ENCODE results near the gene ZNF48.
A peak's percentile ranks its signal among the peaks of the same experiment; 100 is the strongest.
"Not testable (repeated sequence)": the region's sequence is repeated elsewhere in the genome, so short reads cannot be mapped to it uniquely, and the experiment has no call there.

Gene ZNF48

DNA sequence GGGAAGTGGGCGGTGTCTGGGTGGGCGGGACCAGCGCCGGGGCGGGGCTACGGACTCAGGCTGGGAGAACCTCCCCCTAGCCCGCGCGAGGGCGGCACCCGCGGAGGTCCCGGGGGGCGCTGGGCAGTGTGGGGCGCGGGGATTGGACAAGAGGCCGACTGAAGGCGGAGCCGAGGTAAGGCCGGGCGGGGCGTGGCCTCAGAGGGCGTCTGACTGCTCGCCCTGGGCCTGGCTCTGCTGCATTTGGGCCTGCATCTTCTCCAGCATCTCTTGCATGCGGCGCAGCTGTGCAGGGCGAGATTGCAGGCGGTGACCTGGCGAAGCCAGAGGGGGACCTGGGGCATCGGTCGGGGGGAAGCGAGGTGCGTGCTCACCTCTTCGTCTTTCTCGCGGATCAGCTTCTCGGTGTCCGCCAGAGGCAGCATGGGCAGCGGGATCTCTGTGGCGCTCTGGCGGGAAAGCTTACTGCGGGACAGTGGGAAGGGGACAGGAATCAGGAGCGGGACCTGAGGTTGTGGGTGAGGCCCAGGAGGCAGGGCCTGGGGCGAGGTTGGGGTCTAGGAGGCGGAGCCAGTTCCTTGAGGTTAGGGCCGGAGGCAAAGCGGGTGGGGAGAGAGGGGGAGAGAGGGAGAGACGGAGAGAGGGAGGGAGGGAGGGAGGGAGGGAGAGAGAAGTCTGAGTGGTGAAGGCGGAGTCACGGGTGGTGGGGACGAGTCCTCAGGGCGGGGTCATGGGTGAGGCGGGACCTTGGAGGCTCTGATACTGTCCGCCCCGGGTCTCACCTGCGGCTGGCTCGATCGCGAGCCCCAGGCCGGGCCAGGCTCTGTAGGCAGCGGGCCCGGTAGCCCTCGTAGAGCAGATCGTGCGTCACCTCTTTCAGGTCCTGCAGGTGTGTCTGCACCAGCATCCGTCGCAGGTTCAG lies 16.7 kb upstream of the ZNF48 start:
- peak; percentile 48 for DNase-seq

DNA sequence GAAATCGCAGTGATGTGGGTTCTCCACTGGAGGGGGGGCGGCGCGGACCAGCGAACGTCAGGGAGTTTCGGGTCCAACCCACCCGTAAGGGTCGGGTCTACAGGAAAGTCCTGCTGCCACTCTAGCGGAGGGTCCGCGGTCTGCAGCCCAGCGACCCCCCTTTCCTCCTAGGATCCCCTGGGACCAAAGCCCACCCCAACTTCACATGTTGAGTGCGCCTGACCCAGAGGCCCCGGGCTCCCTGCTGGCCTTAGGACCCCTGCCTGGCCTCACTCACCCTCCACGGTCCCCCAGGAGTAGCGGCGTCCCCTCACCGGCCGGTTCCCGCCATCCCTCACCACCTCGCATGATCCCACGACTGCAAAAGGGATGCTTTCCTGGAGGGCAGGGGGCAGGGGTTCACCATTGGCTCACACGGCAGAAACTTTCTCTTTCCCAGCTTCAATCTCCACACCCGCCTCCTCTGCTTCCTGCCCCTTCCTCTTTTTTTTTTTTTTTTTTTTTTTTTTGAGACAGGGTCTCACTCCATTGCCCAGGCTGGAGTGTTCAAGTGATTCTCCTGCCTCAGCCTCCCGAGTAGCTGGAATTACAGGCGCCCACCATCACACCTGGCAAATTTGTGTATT lies 15.9 kb upstream of the ZNF48 start:
- no peak for DNase-seq

DNA sequence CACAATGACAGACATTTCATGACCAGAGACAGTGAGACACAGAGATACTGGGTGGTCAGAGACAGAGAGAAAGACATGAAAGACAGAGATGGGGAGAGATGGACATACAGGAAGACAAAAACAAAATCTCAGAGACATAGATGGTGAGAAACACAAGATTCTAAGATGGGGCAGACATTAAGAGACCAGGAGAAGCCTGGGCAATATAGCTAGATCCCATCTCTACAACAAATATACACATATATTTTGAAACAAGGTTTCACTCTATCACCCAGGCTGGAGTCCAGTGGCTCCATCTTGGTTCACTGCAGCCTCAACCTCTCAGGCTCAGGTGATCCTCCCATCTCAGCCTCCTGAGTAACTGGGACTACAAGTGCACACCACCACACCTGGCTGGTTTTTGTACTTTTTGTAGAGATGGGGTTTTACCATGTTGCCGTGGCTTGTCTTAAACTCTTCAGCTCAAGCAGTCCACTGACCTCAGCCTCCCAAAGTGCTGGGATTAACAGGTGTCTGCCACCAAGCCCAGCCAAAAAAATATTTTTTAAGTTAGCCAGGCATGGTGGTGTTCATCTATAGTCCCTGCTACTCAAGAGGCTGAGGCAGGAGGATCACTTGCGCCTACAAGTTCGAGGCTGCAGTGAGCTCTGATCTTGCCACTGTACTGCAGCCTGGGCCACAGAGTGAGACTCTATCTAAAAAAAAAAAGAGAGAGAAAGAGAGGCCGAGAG lies 15.0 kb upstream of the ZNF48 start:
- DNase-seq, result no peak

DNA sequence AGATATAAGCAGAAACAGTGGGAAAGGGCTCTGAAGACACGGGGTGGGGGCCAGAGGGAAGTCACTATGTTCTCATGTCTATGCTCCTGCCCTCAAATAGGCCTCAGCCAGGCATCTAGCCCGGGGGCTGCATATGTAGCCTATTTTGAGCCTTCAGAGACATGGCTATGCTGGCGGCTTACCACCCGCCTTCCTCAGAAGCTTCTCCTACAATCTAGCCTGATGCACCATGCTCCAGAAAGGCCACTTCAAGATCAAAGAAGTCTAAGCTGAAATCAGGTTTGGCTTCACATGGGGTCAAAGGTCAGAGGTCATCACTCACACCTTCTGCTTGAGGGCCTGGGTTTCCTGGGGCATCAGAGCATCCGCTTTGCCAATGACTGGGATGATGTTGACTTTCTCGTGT lies 14.4 kb upstream of the ZNF48 start:
- no peak for DNase-seq

DNA sequence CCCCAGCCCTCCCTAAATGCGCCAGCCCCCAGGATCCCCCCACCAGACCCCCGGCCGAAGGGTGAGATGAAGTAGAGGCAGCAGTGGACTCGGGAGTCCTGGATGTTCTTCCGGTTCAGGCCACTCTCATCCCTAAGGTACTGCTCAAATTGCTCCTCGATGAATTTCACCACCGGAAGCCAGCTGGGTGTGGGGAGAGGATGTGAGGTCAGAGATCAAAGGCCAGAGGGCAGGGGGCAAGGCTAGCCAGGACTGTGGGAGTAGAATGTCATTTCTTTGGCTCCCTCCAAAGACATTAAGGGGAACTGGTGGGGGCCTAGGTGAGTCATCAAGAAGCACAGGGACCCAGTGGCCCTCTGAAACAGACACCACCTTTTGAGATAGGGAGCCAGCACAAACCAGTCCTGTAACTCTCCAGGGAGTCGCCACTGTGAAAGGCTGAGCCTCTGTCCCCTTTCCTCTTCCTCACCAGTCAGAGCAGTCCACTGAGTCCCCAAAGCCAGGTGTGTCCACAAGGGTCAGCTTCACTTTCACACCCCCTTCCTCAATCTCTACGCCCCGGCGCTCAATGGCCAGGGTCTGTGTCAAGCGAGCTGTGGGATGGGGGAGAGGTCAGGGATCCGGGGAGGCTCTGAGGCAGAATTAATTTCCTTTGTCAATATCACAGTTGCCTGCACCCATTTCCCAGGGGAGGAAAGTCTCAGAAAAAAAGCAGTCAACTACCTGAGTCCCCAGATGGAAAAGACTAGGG lies 13.8 kb upstream of the ZNF48 start:
- DNase-seq, result no peak

DNA sequence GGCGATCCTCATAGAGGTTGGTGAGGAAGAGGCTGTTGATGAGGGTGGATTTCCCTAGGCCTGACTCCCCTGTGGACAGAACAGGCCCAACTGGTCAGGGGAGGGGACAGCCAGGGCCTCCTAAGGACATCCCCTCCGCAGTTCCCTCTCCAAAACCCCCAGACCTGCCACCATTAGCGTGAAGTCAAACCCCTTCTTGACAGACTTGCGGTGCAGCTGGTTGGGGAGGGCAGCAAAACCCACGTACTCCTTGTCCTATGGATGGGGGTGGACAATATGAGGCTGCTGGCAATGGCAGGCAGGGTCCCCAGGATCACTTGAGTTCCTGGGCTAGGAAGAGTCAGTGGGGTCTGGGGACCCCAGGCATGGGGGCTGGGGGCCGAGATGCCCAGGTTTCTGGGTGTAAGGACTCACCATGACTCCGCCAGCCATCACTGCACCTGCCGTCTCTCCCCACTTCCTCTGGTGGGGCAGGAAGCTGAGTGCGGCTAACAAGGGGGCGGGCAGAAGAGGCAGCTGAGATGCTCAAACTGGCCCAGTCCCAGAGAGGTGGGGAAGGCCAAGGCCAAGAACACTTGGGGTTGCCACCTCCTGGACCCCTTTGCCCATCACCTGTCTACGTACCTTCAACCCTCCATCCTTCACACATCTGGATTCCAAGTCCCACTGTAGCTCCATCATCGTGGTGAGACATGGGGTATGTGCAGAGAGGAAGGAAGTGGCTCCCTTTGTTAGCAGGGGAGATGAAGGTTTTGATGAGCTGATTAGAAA lies 12.9 kb upstream of the ZNF48 start, which contains the start of gene SEPTIN1:
SEPTIN1 (minus strand) TSS at position 451 of the 771 bp plus-strand sequence; CDS start at position 432, 19 bp downstream.
- DNase-seq, result no peak

DNA sequence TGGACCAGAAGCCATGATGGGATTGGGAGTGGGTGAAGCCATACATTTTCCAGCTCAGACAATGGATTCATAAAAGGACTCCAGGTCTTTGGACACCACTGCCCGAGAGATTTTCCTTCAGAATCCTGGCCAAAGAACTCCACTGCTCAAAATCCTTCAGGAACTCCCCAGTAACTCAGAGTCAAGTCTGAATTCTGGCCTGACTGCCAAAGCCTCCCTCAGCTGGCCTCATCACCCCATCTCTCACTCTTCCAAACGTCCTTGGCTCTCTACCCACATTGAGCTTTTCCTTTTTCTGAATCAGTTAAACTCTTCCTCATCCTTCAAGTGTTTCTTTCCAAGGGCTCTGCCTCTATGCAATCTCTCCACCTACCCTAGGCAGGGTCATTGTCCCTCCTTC lies 11.7 kb upstream of the ZNF48 start:
- DNase-seq, result no peak

DNA sequence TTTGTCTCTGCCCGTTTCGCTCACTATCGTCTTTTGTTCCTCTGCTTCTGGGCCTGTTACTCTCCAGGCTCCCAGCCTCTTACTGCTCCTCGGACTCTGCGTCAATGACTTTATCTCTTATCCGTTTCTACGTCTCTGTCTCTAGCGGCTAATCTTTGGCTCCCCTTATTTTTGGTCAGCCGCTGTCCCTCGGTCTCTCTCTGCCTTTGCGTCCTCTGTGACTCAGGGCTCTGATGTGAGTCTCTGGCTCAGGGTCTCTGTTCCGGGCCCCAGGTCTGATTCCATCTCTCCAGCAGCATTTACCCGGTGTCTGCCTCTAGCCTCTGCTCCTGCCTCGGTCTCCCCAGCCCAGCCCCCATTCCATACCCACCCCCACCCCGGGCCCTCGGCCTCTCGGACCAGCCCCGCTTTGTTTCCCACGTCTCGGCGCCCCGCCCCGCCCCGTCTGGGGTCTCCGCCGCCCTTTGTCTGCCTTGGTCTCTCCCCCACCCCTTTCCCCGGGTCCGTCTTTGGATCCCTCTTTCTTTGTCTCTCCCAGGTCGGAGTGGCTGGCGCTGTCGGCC lies 547 bp upstream of the ZNF48 start:
- no peak for DNase-seq

DNA sequence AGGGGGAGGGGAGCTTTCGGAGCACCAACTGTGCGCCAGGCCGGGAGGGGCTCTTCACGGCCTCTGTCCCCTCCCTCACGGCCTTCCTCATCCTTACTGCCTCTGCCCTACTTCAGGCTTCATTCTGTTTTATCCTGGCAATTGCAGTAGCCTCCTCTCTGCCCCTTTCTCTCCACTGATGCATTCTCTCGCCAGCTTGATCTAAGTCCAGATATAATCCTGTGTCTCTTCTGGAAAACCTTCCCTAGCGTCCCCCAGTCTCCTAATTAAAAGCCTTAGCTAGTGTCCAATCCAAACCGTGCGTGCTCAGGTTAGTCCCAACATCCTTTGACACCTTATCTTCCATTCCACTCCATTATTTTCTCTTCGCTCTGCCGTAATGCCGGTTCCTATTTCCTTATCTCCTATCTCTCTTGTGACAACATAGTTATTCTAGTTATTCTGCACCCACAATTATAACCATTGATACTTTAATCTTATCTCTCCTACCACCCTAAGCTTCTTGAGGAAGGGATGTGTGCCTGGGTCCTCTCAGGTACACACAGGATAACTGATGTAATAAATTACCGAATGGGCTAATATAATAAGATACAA lies 869 bp downstream of the ZNF48 start:
- DNase-seq, result no peak

DNA sequence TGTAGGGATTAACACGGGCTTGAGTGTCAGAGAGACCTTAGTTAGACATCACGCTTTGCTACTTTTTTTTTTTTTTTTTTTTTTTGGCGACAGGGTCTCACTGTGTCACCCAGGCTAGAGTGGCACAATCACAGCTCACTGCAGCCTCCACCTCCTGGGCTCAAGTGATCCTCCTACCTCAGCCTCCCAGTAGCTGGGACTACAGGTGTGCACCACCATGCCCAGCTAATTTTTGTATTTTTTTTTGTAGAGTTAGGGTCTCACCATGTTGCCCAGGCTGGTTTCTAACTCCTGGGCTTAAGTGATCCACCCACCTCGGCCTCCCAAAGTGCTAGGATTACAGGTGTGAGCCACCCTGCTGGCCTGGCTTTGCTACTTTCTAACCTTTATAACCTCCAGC lies 1.4 kb downstream of the ZNF48 start:
- not testable (repeated sequence) for DNase-seq

DNA sequence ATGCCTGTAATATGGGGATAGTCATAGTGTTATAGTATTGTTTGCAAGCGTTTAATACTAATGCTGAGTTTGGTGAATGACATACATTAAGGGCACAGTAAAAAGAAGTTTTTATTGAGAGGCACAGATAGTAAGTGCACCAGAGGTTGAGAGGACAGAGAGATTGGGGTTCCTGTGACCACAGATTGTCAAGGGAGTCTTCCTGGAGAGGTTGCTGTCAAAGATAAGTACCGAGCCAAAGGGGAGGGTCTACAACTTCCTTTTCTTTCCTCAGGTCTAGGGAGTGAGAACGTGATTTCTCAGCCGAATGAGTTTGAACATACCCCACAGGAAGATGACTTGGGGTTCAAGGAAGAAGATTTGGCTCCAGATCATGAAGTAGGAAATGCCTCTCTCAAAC lies 1.8 kb downstream of the ZNF48 start:
- DNase-seq, result no peak

DNA sequence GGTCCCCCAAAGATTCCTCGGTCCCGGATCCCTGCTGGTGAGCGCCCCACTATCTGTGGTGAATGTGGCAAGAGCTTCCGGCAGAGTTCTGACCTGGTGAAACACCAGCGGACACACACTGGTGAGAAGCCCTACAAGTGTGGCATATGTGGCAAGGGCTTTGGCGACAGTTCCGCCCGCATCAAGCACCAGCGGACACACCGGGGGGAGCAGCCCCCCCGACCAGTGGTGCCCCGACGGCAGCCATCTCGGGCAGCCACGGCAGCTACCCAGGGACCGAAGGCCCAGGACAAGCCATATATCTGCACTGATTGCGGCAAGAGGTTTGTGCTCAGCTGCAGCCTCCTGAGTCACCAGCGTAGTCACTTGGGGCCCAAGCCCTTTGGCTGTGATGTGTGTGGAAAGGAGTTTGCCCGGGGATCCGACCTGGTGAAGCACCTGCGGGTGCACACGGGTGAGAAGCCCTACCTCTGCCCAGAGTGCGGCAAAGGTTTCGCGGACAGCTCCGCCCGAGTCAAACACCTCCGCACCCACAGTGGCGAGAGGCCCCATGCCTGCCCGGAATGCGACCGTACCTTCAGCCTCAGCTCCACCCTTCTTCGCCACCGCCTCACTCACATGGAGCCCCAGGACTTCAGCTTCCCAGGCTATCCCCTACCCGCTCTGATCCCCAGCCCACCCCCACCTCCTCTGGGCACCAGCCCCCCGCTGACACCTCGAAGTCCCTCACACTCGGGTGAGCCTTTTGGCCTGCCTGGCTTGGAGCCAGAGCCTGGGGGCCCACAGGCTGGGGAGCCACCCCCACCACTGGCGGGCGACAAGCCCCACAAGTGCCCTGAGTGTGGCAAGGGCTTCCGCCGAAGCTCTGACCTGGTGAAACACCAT lies 2.8 kb downstream of the ZNF48 start:
- DNase-seq, result no peak

DNA sequence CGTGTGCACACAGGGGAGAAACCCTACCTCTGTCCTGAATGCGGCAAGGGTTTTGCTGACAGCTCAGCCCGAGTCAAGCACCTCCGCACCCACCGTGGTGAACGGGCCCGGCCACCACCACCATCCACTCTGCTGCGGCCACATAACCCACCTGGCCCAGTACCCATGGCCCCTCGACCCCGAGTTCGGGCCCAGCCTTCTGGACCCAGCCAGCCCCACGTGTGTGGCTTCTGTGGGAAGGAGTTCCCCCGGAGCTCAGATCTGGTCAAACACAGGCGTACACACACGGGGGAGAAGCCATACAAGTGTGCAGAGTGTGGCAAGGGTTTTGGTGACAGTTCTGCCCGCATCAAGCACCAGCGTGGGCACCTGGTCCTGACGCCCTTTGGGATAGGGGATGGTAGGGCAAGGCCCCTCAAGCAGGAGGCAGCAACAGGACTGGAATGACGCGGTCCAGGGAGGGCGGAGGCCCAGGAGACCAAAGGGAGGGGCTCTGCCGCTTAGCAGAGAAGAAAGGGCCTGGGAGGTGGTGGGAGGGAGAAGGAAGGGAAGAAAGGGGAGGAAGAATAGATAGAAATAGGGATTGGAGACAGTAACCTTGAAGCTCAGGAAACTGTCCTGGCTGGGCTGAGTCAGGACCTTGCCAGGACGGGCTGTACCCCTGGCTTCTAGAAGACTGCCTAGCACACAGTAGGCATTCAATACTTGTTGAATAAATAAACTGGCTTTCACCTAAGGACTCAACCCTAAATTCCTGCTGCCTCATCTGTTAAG lies 3.6 kb downstream of the ZNF48 start:
- DNase-seq, result no peak

DNA sequence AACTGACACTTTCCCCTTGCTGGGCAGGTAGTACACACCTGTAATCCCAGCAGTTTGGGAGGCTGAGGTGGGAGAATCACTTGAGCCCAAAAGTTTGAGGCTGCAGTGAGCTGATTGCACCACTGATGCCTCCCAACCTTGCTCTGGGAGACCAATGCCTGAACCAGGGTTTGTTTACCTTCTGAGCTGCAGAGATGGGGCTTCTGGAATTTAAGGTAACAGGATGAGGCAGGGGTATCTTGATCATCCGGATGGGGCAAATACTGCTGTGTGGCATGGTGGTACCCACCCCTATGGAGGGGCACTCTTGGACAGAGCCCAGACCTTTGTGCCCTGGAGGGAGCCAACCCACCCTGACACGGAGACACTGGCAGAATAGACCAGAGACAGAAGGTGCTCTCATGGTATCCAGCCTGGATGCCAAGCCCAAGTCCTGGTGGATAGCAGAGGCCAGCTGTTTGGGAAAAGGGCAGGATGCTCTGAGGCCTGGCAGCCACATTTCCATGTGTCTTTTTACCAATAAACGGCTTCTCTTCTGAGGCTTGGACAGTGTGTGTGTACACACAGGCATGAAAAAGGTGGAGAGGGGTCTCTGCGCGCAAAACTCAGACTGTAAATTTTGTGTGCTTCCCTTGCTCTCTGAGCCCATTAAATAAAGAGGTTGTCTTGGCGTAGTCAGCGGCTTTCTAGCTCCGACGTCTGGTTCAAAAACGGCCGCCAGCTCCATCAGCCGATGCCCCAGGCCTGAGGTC lies 4.4 kb downstream of the ZNF48 start:
- no peak for DNase-seq

DNA sequence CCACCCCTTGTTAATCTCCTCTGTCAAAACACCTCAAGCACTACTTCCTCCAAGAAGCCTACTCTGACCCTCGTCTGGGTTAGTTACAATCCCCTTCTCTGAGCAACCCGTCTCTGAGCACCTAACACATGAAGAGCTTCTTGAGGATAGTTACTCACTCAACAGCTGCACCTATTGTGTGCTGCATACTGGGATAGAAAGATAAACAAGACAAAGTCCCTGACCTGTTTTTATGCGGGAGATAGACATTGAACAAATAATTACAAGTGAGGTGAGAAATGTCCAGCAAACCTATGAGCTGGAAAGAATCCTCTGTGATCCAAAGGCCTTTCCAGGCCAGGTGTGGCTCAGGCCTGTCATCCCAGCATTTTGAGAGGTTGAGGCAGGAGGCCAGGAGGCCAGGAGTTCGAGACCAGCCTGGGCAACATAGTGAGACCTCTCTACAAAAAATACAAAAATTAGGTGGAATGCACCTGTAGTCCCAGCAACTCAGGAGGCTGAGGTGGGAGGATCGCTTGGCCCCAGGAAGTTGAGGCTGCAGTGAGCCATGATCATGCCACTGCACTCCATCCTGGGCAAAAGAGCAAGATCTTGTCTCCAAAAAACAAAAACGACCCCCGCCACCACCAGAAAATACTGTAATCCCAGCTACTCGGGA lies 6.7 kb downstream of the ZNF48 start:
- no peak for DNase-seq

DNA sequence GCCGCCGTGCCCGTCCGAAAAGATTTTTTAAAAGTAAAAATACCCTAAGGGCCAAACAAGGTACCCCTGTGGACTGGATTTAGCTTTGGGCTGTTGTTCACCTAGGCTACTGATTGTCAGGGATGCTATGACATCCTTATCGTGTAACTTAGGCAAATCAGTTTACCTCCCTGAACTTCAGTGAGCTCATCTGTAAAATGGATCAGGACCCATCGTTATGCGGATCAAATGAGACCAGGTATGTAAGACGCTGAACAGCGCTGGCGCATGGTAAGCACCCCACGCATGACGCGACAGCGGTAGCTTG lies 11.5 kb downstream of the ZNF48 start:
- no peak for DNase-seq

DNA sequence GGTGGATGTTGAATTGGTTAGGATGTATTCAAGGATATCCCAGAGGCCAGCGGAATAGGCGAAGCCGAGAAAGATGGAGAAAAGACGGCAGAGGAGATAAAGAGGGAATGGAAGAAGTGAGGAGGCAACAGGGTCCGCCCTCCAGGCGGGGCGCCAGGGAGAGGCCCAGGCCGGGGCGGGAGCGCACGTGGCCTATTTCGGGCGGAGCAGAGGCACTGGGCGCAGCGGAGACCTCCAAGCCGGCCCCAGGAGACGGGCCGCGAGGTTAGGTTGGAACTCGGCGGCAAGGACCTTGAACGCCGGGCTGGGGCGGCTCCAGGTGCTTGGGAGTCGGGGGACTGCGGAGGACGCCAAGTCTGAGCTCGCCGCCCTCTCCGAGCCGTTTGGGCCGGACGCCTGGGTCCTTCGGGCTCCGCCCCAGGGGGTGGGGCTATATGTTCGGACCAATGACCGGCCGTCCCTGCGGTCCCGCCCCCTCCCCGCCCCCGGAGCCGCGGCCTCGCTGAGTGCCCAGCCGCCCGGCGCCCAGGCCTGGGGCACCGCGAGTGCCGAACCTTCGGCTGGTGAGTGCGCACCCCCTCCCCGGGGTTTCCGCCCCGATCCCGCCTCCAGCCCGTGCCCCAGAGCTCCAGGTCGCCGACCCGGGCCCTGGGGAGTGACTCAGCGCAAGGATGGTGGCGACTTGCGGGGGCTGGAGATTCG lies 12.0 kb downstream of the ZNF48 start, which contains the start of gene ZNF771:
ZNF771 (plus strand) TSS at position 505 of the 702 bp plus-strand sequence. CDS start 448 bp downstream, outside the sequence.
- DNase-seq, result no peak

Measured in NCI-H187 treated with DMSO at 0.1 percent for 48 hours (cell line).